ENCODE measurements around the gene SPTBN4. TPM values are rescaled to one million over a fixed set of nuclear protein-coding genes. Genes with fewer than 3 reads are reported as not detected.

The SPTBN4 gene
- total RNA-seq, 1 experiment from 2014 or later: 0.82 TPM

- H3K36me3 ChIP-seq (ENCODE audit: control insufficient read depth, insufficient read depth, low read length): no peaks in the 10 kb centered on the region
- no peaks in the 10 kb centered on the region for H3K27me3 ChIP-seq (replicated peaks; ENCODE audit: control insufficient read depth, insufficient read depth, low read length)
- ChIA-PET POLR2A (no interaction called here), CTCF (interaction anchor here (0.7 to 0.8 kb wide), 2 partner anchors 15 to 1488 kb away, joined by 3 read pairs; no protein-coding TSS in a partner anchor)
- Mint-ChIP-seq H3K4me3 (ENCODE audit: unreplicated experiment) (no peak overlapping the region), H3K4me1 (ENCODE audit: low read depth, unreplicated experiment) (peaks cover 7% of the 10 kb centered on the region), H3K9me3 (ENCODE audit: unreplicated experiment) (no peaks in the 10 kb centered on the region), H3K27ac (ENCODE audit: unreplicated experiment) (no peak overlapping the region), H3K36me3 (ENCODE audit: insufficient read depth, unreplicated experiment) (peaks cover 10% of the 10 kb centered on the region), H3K27me3 (ENCODE audit: insufficient read depth, unreplicated experiment) (no peaks in the 10 kb centered on the region)
- no TSS peak for BruUV-seq (replicated peaks)
- TF ChIP-seq, protein P1, sequence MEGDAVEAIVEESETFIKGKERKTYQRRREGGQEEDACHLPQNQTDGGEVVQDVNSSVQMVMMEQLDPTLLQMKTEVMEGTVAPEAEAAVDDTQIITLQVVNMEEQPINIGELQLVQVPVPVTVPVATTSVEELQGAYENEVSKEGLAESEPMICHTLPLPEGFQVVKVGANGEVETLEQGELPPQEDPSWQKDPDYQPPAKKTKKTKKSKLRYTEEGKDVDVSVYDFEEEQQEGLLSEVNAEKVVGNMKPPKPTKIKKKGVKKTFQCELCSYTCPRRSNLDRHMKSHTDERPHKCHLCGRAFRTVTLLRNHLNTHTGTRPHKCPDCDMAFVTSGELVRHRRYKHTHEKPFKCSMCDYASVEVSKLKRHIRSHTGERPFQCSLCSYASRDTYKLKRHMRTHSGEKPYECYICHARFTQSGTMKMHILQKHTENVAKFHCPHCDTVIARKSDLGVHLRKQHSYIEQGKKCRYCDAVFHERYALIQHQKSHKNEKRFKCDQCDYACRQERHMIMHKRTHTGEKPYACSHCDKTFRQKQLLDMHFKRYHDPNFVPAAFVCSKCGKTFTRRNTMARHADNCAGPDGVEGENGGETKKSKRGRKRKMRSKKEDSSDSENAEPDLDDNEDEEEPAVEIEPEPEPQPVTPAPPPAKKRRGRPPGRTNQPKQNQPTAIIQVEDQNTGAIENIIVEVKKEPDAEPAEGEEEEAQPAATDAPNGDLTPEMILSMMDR (IDR thresholded peaks at IDR 0.05; ENCODE audit: insufficient read depth in 1 of 2, low read depth in 1 of 2, low read length in 1 of 2, severe bottlenecking in 1 of 2, unreplicated experiment in 1 of 2): no peak
- H3K4me1 ChIP-seq: no peaks in the 10 kb centered on the region
- DNase-seq: no peak
- no peak overlapping the region for H3K4me3 ChIP-seq (ENCODE audit: low read depth, low read length)
- intact Hi-C loops (cut with micrococcal nuclease; ENCODE audit: unreplicated experiment): no loop called here
- no peaks in the 10 kb centered on the region for H3K9me3 ChIP-seq
Measured at GRCh38 chr19:40585241-40585981, 118.6 kb downstream of the SPTBN4 start.

- H3K27me3 ChIP-seq (replicated peaks; ENCODE audit: control insufficient read depth, insufficient read depth, low read length): no peaks in the 10 kb centered on the region
- ChIA-PET CTCF (interaction anchor here (0.7 to 0.8 kb wide), 2 partner anchors 15 to 1487 kb away, joined by 3 read pairs; no protein-coding TSS in a partner anchor), POLR2A (no interaction called here)
- Mint-ChIP-seq H3K27me3 (ENCODE audit: insufficient read depth, unreplicated experiment) (no peaks in the 10 kb centered on the region), H3K9me3 (ENCODE audit: unreplicated experiment) (no peaks in the 10 kb centered on the region), H3K4me3 (ENCODE audit: unreplicated experiment) (no peak overlapping the region), H3K27ac (ENCODE audit: unreplicated experiment) (no peak overlapping the region), H3K36me3 (ENCODE audit: insufficient read depth, unreplicated experiment) (peaks cover 10% of the 10 kb centered on the region), H3K4me1 (ENCODE audit: low read depth, unreplicated experiment) (peaks cover 7% of the 10 kb centered on the region)
- BruUV-seq (replicated peaks): no TSS peak
- H3K4me3 ChIP-seq (ENCODE audit: low read depth, low read length): no peak overlapping the region
- no peaks in the 10 kb centered on the region for H3K36me3 ChIP-seq (ENCODE audit: control insufficient read depth, insufficient read depth, low read length)
- intact Hi-C loops (cut with micrococcal nuclease; ENCODE audit: unreplicated experiment): no loop called here
- TF ChIP-seq, protein P1 (IDR thresholded peaks at IDR 0.05; ENCODE audit: insufficient read depth in 1 of 2, low read depth in 1 of 2, low read length in 1 of 2, severe bottlenecking in 1 of 2, unreplicated experiment in 1 of 2): no peak
- H3K4me1 ChIP-seq: no peaks in the 10 kb centered on the region
- no peak for DNase-seq
- H3K9me3 ChIP-seq: no peaks in the 10 kb centered on the region
Measured at GRCh38 chr19:40585982-40586422, 119.2 kb downstream of the SPTBN4 start.

DNA sequence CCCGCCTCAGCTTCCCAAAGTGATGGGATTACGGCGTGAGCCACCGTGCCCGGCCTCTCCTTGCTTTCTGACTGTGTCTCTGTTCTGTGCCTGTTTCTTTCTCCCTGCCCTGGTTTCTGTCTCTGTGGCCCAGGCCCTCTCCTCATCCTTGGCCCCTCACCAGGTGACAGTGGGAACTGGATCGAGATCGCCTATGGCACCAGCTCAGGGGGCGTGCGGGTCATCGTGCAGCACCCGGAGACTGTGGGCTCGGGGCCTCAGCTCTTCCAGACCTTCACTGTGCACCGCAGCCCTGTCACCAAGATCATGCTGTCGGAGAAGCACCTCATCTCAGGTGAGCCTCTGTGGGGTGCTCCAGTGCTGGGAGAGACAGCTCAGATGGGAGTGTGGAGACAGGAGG is 119.8 kb downstream of the SPTBN4 start:
- Mint-ChIP-seq H3K4me1 (ENCODE audit: low read depth, unreplicated experiment) (peaks cover 7% of the 10 kb centered on the region), H3K27ac (ENCODE audit: unreplicated experiment) (peak overlapping the region; percentile 68), H3K27me3 (ENCODE audit: insufficient read depth, unreplicated experiment) (no peaks in the 10 kb centered on the region), H3K4me3 (ENCODE audit: unreplicated experiment) (no peak overlapping the region), H3K9me3 (ENCODE audit: unreplicated experiment) (no peaks in the 10 kb centered on the region), H3K36me3 (ENCODE audit: insufficient read depth, unreplicated experiment) (peaks cover 10% of the 10 kb centered on the region)
- BruUV-seq (replicated peaks): no TSS peak
- Histone ChIP-seq H3K9me3 (no peaks in the 10 kb centered on the region), H3K27me3 (replicated peaks; ENCODE audit: control insufficient read depth, insufficient read depth, low read length) (no peaks in the 10 kb centered on the region), H3K4me3 (ENCODE audit: low read depth, low read length) (no peak overlapping the region), H3K4me1 (no peaks in the 10 kb centered on the region), H3K36me3 (ENCODE audit: control insufficient read depth, insufficient read depth, low read length) (no peaks in the 10 kb centered on the region)
- TF ChIP-seq, protein P1 (IDR thresholded peaks at IDR 0.05; ENCODE audit: insufficient read depth in 1 of 2, low read depth in 1 of 2, low read length in 1 of 2, severe bottlenecking in 1 of 2, unreplicated experiment in 1 of 2): no peak
- ChIA-PET CTCF (no interaction called here), POLR2A (no interaction called here)
- intact Hi-C loops (cut with micrococcal nuclease; ENCODE audit: unreplicated experiment): no loop called here
- DNase-seq: no peak
